Stimulated activated CD4-positive, alpha-beta T cell treated with anti-CD3 and anti-CD28 coated beads, Interleukin-12 subunit alpha, Interleukin-12 subunit beta, amount 100 ng/mL, for 48 hours (primary cell): Measurements from ENCODE around the gene STRIP2.
"Not testable (repeated sequence)": the region's sequence is repeated elsewhere in the genome, so short reads cannot be mapped to it uniquely, and the experiment has no call there.

Source experiments
- DNase-seq, 3 donors: peaks; one replicate each; pipeline ENCODE4 v3.0.0-alpha.2; 2020; ENCODE audit warnings: low read depth in 2 of 3, low spot score in 1 of 3

STRIP2 gene

GRCh38 chr7:129417073-129417472 is 17.2 kb upstream of the STRIP2 start:
- no peak for DNase-seq

GRCh38 chr7:129421717-129422250 is 12.4 kb upstream of the STRIP2 start:
- no peak for DNase-seq

GRCh38 chr7:129422727-129423126 is 11.5 kb upstream of the STRIP2 start:
- no peak for DNase-seq

- DNase-seq: no peak
These were observed 10.4 kb upstream of the STRIP2 start for GRCh38 chr7:129423700-129424410.

GRCh38 chr7:129426482-129426881 is 7.8 kb upstream of the STRIP2 start:
- no peak for DNase-seq

- no peak for DNase-seq
These were observed 6.6 kb upstream of the STRIP2 start for GRCh38 chr7:129427526-129428045.

GRCh38 chr7:129431911-129432643 is 2.2 kb upstream of the STRIP2 start:
- no peak for DNase-seq

GRCh38 chr7:129434675-129435318 is 565 bp downstream of the STRIP2 start:
- no peak for DNase-seq

GRCh38 chr7:129435414-129435829 is 1.2 kb downstream of the STRIP2 start:
- DNase-seq: no peak

GRCh38 chr7:129436335-129436923 is 2.2 kb downstream of the STRIP2 start:
- DNase-seq: no peak

GRCh38 chr7:129437190-129437589 is 3.0 kb downstream of the STRIP2 start:
- no peak for DNase-seq

- DNase-seq: no peak
These were observed 4.1 kb downstream of the STRIP2 start for GRCh38 chr7:129438281-129438838.

- peak; percentile 65 to 71 (median 70) for DNase-seq
These were observed 4.8 kb downstream of the STRIP2 start for GRCh38 chr7:129438839-129439651.

GRCh38 chr7:129439963-129440625 is 5.9 kb downstream of the STRIP2 start:
- DNase-seq: no peak

- DNase-seq: no peak
These were observed 9.4 kb downstream of the STRIP2 start for GRCh38 chr7:129443612-129444011.

- DNase-seq: not testable (repeated sequence)
These were observed 10.5 kb downstream of the STRIP2 start for GRCh38 chr7:129444776-129445175.

- not testable (repeated sequence) for DNase-seq
These were observed 12.7 kb downstream of the STRIP2 start for GRCh38 chr7:129446925-129447324.

- DNase-seq: not testable (repeated sequence)
These were observed 13.2 kb downstream of the STRIP2 start for GRCh38 chr7:129447445-129447844.

- DNase-seq: not testable (repeated sequence)
These were observed 14.4 kb downstream of the STRIP2 start for GRCh38 chr7:129448608-129449007.
